ENCODE results near the gene SYK. TPM values are rescaled to one million over a fixed set of nuclear protein-coding genes. Genes with fewer than 3 reads are reported as not detected.

SYK gene
- total RNA-seq, 1 experiment from 2014 or later = 5.9 TPM

DNA sequence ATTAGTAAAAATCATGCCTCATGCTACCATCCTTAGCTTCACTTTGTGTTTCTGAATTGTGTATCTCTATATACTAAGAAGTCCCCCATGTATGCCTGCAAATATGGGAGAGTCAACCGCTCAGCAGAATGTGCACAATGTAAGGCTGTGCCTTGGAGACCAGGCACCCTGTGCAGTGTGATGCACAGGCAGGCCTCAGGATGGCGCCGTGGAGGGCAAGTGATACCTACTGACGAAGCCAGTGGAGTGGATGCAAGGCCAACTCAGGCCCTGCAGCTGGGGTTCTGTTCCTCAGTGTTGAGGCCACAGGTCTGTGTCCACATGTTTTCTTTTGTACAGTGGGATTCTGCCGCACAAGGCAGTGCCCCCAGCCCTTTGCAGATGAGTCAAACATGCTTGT is 28.4 kb downstream of the SYK start:
- TF ChIP-seq, protein P1, sequence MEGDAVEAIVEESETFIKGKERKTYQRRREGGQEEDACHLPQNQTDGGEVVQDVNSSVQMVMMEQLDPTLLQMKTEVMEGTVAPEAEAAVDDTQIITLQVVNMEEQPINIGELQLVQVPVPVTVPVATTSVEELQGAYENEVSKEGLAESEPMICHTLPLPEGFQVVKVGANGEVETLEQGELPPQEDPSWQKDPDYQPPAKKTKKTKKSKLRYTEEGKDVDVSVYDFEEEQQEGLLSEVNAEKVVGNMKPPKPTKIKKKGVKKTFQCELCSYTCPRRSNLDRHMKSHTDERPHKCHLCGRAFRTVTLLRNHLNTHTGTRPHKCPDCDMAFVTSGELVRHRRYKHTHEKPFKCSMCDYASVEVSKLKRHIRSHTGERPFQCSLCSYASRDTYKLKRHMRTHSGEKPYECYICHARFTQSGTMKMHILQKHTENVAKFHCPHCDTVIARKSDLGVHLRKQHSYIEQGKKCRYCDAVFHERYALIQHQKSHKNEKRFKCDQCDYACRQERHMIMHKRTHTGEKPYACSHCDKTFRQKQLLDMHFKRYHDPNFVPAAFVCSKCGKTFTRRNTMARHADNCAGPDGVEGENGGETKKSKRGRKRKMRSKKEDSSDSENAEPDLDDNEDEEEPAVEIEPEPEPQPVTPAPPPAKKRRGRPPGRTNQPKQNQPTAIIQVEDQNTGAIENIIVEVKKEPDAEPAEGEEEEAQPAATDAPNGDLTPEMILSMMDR (IDR thresholded peaks at IDR 0.05; ENCODE audit: unreplicated experiment) = no peak
- H3K4me1 Mint-ChIP-seq (ENCODE audit: insufficient read depth, unreplicated experiment) = no peaks in the 10 kb centered on the region
- no peaks in the 10 kb centered on the region for H3K9me3 Mint-ChIP-seq (ENCODE audit: unreplicated experiment)
- no peak overlapping the region for H3K4me3 Mint-ChIP-seq (ENCODE audit: unreplicated experiment)
- BruUV-seq (replicated peaks) = no TSS peak
- intact Hi-C loops (cut with micrococcal nuclease) = no loop called here
- no peak overlapping the region for H3K27ac Mint-ChIP-seq (ENCODE audit: low read depth, unreplicated experiment)
- POLR2A ChIA-PET = no interaction called here
- no peak for DNase-seq (ENCODE audit: unreplicated experiment)
- H3K36me3 Mint-ChIP-seq (ENCODE audit: insufficient read depth, unreplicated experiment) = no peaks in the 10 kb centered on the region
- H3K27me3 Mint-ChIP-seq (ENCODE audit: insufficient read depth, unreplicated experiment) = no peaks in the 10 kb centered on the region
- CTCF ChIA-PET = no interaction called here

DNA sequence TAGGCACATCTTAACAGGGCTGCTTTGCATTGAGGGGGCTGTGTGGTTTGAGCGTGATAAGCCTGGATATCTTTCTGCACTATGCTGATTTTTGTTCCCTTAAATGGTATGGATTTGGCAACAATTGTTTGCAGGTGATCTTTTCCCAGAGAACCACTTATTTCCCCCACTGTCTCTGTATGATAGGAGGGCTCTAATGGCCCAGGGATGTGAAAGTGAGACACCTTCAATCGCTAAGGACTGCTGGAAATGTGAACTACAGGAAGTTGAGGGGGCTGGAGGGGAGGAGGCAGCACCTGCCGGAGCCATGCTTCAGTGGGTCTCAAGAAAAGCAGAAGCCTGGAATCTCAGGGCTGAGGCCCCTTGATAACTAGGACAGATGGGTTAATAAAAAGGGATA is 29.4 kb downstream of the SYK start:
- no TSS peak for BruUV-seq (replicated peaks)
- H3K9me3 Mint-ChIP-seq (ENCODE audit: unreplicated experiment) = no peaks in the 10 kb centered on the region
- no peaks in the 10 kb centered on the region for H3K27me3 Mint-ChIP-seq (ENCODE audit: insufficient read depth, unreplicated experiment)
- ChIA-PET CTCF (no interaction called here), POLR2A (no interaction called here)
- no peak overlapping the region for H3K27ac Mint-ChIP-seq (ENCODE audit: low read depth, unreplicated experiment)
- no peak for DNase-seq (ENCODE audit: unreplicated experiment)
- TF ChIP-seq, protein P1 (IDR thresholded peaks at IDR 0.05; ENCODE audit: unreplicated experiment) = no peak
- H3K4me1 Mint-ChIP-seq (ENCODE audit: insufficient read depth, unreplicated experiment) = no peaks in the 10 kb centered on the region
- intact Hi-C loops (cut with micrococcal nuclease) = no loop called here
- H3K4me3 Mint-ChIP-seq (ENCODE audit: unreplicated experiment) = no peak overlapping the region
- no peaks in the 10 kb centered on the region for H3K36me3 Mint-ChIP-seq (ENCODE audit: insufficient read depth, unreplicated experiment)

DNA sequence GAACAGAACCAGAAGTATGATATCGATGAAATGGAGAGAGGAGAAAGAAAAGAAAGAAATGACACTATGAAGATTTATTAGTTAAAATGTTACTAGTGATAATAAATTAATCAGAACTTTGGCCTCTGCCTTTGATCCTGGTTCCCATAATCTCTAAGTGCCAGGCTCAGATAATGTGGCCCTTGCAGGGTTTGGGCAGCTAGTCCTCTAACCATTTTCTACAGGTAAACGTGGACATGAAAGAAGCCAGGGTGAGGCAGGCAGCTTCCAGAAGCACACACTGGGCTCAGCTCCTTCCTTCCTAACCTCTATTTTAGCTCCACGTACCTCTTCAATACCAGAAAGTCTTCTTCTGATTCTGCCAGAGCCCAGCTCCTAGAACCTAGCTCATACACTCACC is 30.6 kb downstream of the SYK start:
- Mint-ChIP-seq H3K4me1 (ENCODE audit: insufficient read depth, unreplicated experiment) (no peaks in the 10 kb centered on the region), H3K27me3 (ENCODE audit: insufficient read depth, unreplicated experiment) (no peaks in the 10 kb centered on the region), H3K4me3 (ENCODE audit: unreplicated experiment) (no peak overlapping the region), H3K27ac (ENCODE audit: low read depth, unreplicated experiment) (no peak overlapping the region), H3K36me3 (ENCODE audit: insufficient read depth, unreplicated experiment) (no peaks in the 10 kb centered on the region), H3K9me3 (ENCODE audit: unreplicated experiment) (no peaks in the 10 kb centered on the region)
- TF ChIP-seq, protein P1 (IDR thresholded peaks at IDR 0.05; ENCODE audit: unreplicated experiment) = no peak
- ChIA-PET CTCF (interaction anchor here (1.3 kb wide), 1 partner anchor 691 kb away, joined by 5 read pairs; no protein-coding TSS in a partner anchor), POLR2A (no interaction called here)
- intact Hi-C loops (cut with micrococcal nuclease) = no loop called here
- BruUV-seq (replicated peaks) = no TSS peak
- no peak for DNase-seq (ENCODE audit: unreplicated experiment)

DNA sequence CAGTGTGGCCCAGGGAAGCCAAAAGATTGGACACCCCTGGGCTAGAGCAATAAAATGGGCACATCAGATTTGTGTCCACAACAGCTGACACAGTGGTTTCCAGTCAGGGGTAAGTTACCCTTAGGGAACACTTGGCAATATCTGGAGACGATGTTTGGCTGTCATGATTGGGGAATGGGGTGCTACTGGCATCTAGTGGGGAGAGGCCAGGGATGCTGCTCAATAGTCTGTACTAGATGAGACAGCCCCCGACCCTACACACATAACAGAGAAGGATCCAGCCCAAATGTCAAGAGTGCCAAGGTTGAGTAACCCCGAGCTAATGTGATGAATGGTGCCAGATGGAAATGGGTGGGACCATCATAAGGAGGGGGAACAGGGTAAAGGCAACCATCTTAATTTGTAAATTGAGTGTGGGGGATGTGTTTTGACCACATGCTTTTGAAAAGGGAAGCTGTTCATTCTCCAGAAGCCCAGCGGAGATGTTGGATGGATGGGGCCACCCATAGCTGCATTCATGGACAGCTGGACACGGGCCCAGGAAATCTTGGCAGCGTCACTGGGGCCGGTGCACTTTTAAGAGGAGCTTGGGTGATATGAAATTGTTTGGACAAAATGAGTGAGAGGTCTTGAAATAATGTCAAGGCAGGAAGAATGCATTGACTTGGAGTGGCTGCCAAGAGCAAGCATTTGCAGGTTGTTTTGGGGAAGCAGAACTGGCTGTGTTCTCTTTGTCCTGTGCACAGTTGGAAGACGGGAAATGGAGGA is 33.4 kb downstream of the SYK start:
- Mint-ChIP-seq H3K4me3 (ENCODE audit: unreplicated experiment) (no peak overlapping the region), H3K36me3 (ENCODE audit: insufficient read depth, unreplicated experiment) (no peaks in the 10 kb centered on the region), H3K4me1 (ENCODE audit: insufficient read depth, unreplicated experiment) (no peaks in the 10 kb centered on the region), H3K27me3 (ENCODE audit: insufficient read depth, unreplicated experiment) (no peaks in the 10 kb centered on the region), H3K27ac (ENCODE audit: low read depth, unreplicated experiment) (no peak overlapping the region), H3K9me3 (ENCODE audit: unreplicated experiment) (no peaks in the 10 kb centered on the region)
- DNase-seq (ENCODE audit: unreplicated experiment) = no peak
- ChIA-PET CTCF (no interaction called here), POLR2A (interaction anchor here (0.5 kb wide), 1 partner anchor 804 kb away, joined by 3 read pairs; no protein-coding TSS in a partner anchor)
- intact Hi-C loops (cut with micrococcal nuclease) = no loop called here
- TF ChIP-seq, protein P1 (IDR thresholded peaks at IDR 0.05; ENCODE audit: unreplicated experiment) = no peak
- no TSS peak for BruUV-seq (replicated peaks)

Data from MCF 10A (cell line).